IMR-90 (cell line): ENCODE measurements around the gene FAM216B. TPM values are rescaled to one million over a fixed set of nuclear protein-coding genes. Genes with fewer than 3 reads are reported as not detected.

Source experiments
- ATAC-seq: fragments of 200-7000 bp; cut with Tn5 transposase; 2 replicates; pipeline ENCODE4 v1.9.1; 2020; ENCODE audit warnings: low read depth, mild to moderate bottlenecking, moderate library complexity
- BruUV-seq: library from RNA; stranded (reverse); fragments of 400-500 nt; replicated peaks from 2 replicates; lab custom pipeline; 2021; lab: Mats Ljungman, UMichigan
- CTCF ChIA-PET: fragments of 300-600 bp; formaldehyde crosslinking; extraction: SDS; loops from one replicate; lab custom pipeline; 2021; ENCODE audit warnings: antibody characterized with exemption; lab: Yijun Ruan, JAX
- POLR2A ChIA-PET: fragments of 300-600 bp; sonication (Branson Sonifier 250); formaldehyde crosslinking; loops from one replicate; lab custom pipeline; 2022; ENCODE audit warnings: antibody characterized with exemption; ENCODE audit not compliant: unreplicated experiment; lab: Charles Lee
- DNase-seq: peaks from one replicate; pipeline ENCODE4 v3.0.0; 2013
- H2AFZ ChIP-seq: replicated peaks from 2 replicates; pipeline ENCODE3; 2013; ENCODE audit warnings: low read length, mild to moderate bottlenecking; ENCODE audit not compliant: poor library complexity
- H2AK5ac ChIP-seq: 2 replicates; pipeline ENCODE4 v1.6.1; 2013; ENCODE audit warnings: low read depth, low read length, inconsistent platforms
- H2AK9ac ChIP-seq: replicated peaks from 2 replicates; pipeline ENCODE3; 2013; ENCODE audit warnings: mild to moderate bottlenecking, low read depth, low read length, moderate library complexity; ENCODE audit not compliant: poor library complexity
- H2BK120ac ChIP-seq: 2 replicates; pipeline ENCODE4 v1.6.1; 2013; ENCODE audit warnings: low read depth, low read length, inconsistent platforms
- H2BK15ac ChIP-seq: 3 replicates; pipeline ENCODE4 v1.6.1; 2013; ENCODE audit warnings: low read depth, low read length, inconsistent platforms
- H2BK20ac ChIP-seq: 2 replicates; pipeline ENCODE4 v1.6.1; 2013; ENCODE audit warnings: low read depth, mild to moderate bottlenecking, inconsistent platforms, low read length, moderate library complexity
- H2BK5ac ChIP-seq: 2 replicates; pipeline ENCODE4 v1.6.1; 2013; ENCODE audit warnings: mild to moderate bottlenecking, low read depth, low read length, inconsistent platforms; ENCODE audit not compliant: poor library complexity, severe bottlenecking
- H3K14ac ChIP-seq: replicated peaks from 2 replicates; pipeline ENCODE4 v1.6.1; 2013; ENCODE audit warnings: low read depth, low read length, inconsistent platforms
- H3K18ac ChIP-seq: 2 replicates; pipeline ENCODE4 v1.6.1; 2013; ENCODE audit warnings: low read depth, low read length, control low read depth
- H3K23ac ChIP-seq: 2 replicates; pipeline ENCODE4 v1.6.1; 2013; ENCODE audit warnings: low read depth, low read length, inconsistent platforms
- H3K27ac ChIP-seq: 2 replicates; pipeline ENCODE4 v1.5.1; 2013; ENCODE audit warnings: mild to moderate bottlenecking, control low read depth, low read length; ENCODE audit not compliant: insufficient read depth
- H3K27me3 ChIP-seq: 2 replicates; pipeline ENCODE4 v1.6.1; 2013; ENCODE audit warnings: low read length; ENCODE audit not compliant: control insufficient read depth, insufficient read depth
- H3K36me3 ChIP-seq: 2 replicates; pipeline ENCODE4 v1.6.1; 2013; ENCODE audit warnings: low read length, mixed read lengths; ENCODE audit not compliant: control insufficient read depth, insufficient read depth
- H3K4ac ChIP-seq: 2 replicates; pipeline ENCODE4 v1.6.1; 2013; ENCODE audit warnings: low read depth, low read length, inconsistent platforms
- H3K4me1 ChIP-seq: 2 replicates; pipeline ENCODE4 v1.6.1; 2013; ENCODE audit warnings: low read length, mixed read lengths; ENCODE audit not compliant: control insufficient read depth, insufficient read depth
- H3K4me2 ChIP-seq: 2 replicates; pipeline ENCODE4 v1.6.1; 2013; ENCODE audit warnings: low read depth, mild to moderate bottlenecking, control low read depth, low read length, moderate library complexity
- H3K4me3 ChIP-seq: 2 replicates; pipeline ENCODE4 v1.5.1; 2013; ENCODE audit warnings: low read depth, mild to moderate bottlenecking, control low read depth, low read length, moderate library complexity; ENCODE audit not compliant: insufficient read depth
- H3K56ac ChIP-seq: 2 replicates; pipeline ENCODE4 v1.6.1; 2013; ENCODE audit warnings: low read length, inconsistent platforms; ENCODE audit not compliant: insufficient read depth; ENCODE audit errors: extremely low read depth
- H3K79me1 ChIP-seq, 2 experiments: 2 replicates each; pipeline ENCODE4 v1.6.1; 2013; ENCODE audit warnings: low read length in 2 of 2, inconsistent platforms in 1 of 2, low read depth in 1 of 2
- H3K9ac ChIP-seq: 2 replicates; pipeline ENCODE4 v1.6.1; 2013; ENCODE audit warnings: low read depth, low read length, control low read depth
- H3K9me1 ChIP-seq: 2 replicates; pipeline ENCODE4 v1.6.1; 2013; ENCODE audit warnings: low read length, inconsistent platforms; ENCODE audit not compliant: insufficient read depth
- H3K9me3 ChIP-seq: 2 replicates; pipeline ENCODE4 v1.6.1; 2013; ENCODE audit warnings: low read length; ENCODE audit not compliant: control insufficient read depth, insufficient read depth
- H4K20me1 ChIP-seq: 2 replicates; pipeline ENCODE4 v1.6.1; 2013; ENCODE audit warnings: low read length, inconsistent platforms; ENCODE audit not compliant: insufficient read depth
- H4K5ac ChIP-seq: 2 replicates; pipeline ENCODE4 v1.6.1; 2013; ENCODE audit warnings: mild to moderate bottlenecking, low read depth, low read length, control low read depth
- H4K8ac ChIP-seq, 2 experiments: 2 replicates each; pipeline ENCODE4 v1.6.1; 2013; ENCODE audit warnings: low read depth in 2 of 2, low read length in 2 of 2, control low read depth in 1 of 2, inconsistent platforms in 1 of 2
- H4K91ac ChIP-seq: 2 replicates; pipeline ENCODE4 v1.6.1; 2013; ENCODE audit warnings: low read depth, low read length, inconsistent platforms; ENCODE audit not compliant: insufficient read depth
- CTCF ChIP-seq: conservative IDR thresholded peaks from 2 replicates; pipeline ENCODE4 v1.5.1; 2012; ENCODE audit warnings: mild to moderate bottlenecking, low read depth, low read length, improper control_type of control experiment
- MAFK ChIP-seq: IDR thresholded peaks from 2 replicates; pipeline ENCODE4 v1.6.1; 2012; ENCODE audit warnings: low read depth, low read length, improper control_type of control experiment
- MAZ ChIP-seq: IDR thresholded peaks from 2 replicates; pipeline ENCODE4 v1.6.1; 2012; ENCODE audit warnings: low read depth, mild to moderate bottlenecking, low read length, improper control_type of control experiment, moderate library complexity, borderline replicate concordance
- WGBS, 2 experiments: methylation state at CpG; one replicate each; pipeline versions ENCODE4 v1.1.5 to v1.1.7; 2013; ENCODE audit warnings: missing lambda C conversion rate in 2 of 2; ENCODE audit not compliant: insufficient read length in 1 of 2; ENCODE audit errors: extremely low coverage in 2 of 2; 5-methylcytosine and 5-hydroxymethylcytosine counted together
- dilution Hi-C: fragments of 300-500 bp; cut with HindIII; formaldehyde crosslinking; loops from one replicate; pipeline ENCODE4 v1.14.3; 2018; ENCODE audit warnings: low sequenced_read_pairs; ENCODE audit not compliant: unreplicated experiment
- in situ Hi-C: fragments of 300-500 bp; cut with MboI; formaldehyde crosslinking; loops from 3 replicates; pipeline ENCODE4 v1.14.3; 2019; ENCODE audit warnings: low sequenced_read_pairs, inconsistent platforms, mixed read lengths
- intact Hi-C: fragments of 100-400 bp; cut with micrococcal nuclease; formaldehyde crosslinking; loops from 2 replicates; pipeline ENCODE4 v1.10.0; 2022
- polyA plus RNA-seq, 3 experiments: library from polyadenylated mRNA; depleted of rRNA; stranded (reverse); fragments of >200 nt; gene quantifications; 2 replicates each; pipeline ENCODE4 v1.2.3, GENCODE V29; 2012; ENCODE audit warnings: low replicate concordance in 1 of 3
- total RNA-seq: library from RNA; depleted of rRNA; stranded (reverse); fragments of >200 nt; gene quantifications from 2 replicates; pipeline ENCODE4 v1.2.3, GENCODE V29; 2012

The FAM216B gene
- total and polyA plus RNA-seq, 2 of the 4 experiments (the other 2 are of a cell fraction), result not detected

- H4K20me1 ChIP-seq, result no peaks in the 10 kb centered on the region
- H3K56ac ChIP-seq, result no peak overlapping the region
- H3K23ac ChIP-seq, result no peak overlapping the region
- no peaks in the 10 kb centered on the region for H3K9me3 ChIP-seq
- no peak overlapping the region for H3K4ac ChIP-seq
- H2AK9ac ChIP-seq, result no peak overlapping the region
- no peak overlapping the region for H4K5ac ChIP-seq
- no peak overlapping the region for H3K4me3 ChIP-seq
- POLR2A ChIA-PET, result no interaction called here
- no peak overlapping the region for H3K18ac ChIP-seq
- no peak overlapping the region for H2BK120ac ChIP-seq
- no peak overlapping the region for H4K91ac ChIP-seq
- no peak overlapping the region for H2AK5ac ChIP-seq
- intact Hi-C loops (no loop called here), dilution Hi-C loops (no loop called here), in situ Hi-C loops (no loop called here)
- H2BK15ac ChIP-seq, result no peak overlapping the region
- H3K9me1 ChIP-seq, result no peaks in the 10 kb centered on the region
- H2AFZ ChIP-seq, result no peak overlapping the region
- WGBS, 2 experiments, result no CpG with 5 or more reads among the region's 2 CpGs
- ATAC-seq (no peak), DNase-seq (no peak)
- no TSS peak for BruUV-seq
- no peak overlapping the region for H3K14ac ChIP-seq
- no peak overlapping the region for H3K4me2 ChIP-seq
- H2BK5ac ChIP-seq, result no peak overlapping the region
- H3K79me1 ChIP-seq, result no peaks in the 10 kb centered on the region
- CTCF ChIA-PET, result interaction anchor here (0.5 kb wide), 1 partner anchor 74 kb away, joined by 3 read pairs; no protein-coding TSS in a partner anchor
- no peaks in the 10 kb centered on the region for H3K36me3 ChIP-seq
- H3K9ac ChIP-seq, result no peak overlapping the region
- H3K27me3 ChIP-seq, result no peaks in the 10 kb centered on the region
- TF ChIP-seq CTCF (no peak), MAZ (no peak), MAFK (no peak)
- no peak overlapping the region for H3K27ac ChIP-seq
- no peak overlapping the region for H2BK20ac ChIP-seq
- no peak overlapping the region for H4K8ac ChIP-seq
- H3K4me1 ChIP-seq, result no peaks in the 10 kb centered on the region
Measured at GRCh38 chr13:42795666-42796065, 14.3 kb downstream of the FAM216B start.
